Activated T-cell treated with anti-CD3 and anti-CD28 coated beads for 1 hour (primary cell): ENCODE data around the gene NLRP11.

Experiments
- DNase-seq: peaks from one replicate; pipeline ENCODE4 v3.0.0-alpha.2; 2020; ENCODE audit warnings: low read depth

Gene NLRP11

GRCh38 chr19:55831846-55832245, at the start of gene NLRP11:
Gene NLRP11, minus strand, starts transcription at chr19:55831999. Its CDS starts 13,825 bp downstream, at chr19:55818174.
- no peak for DNase-seq

GRCh38 chr19:55877211-55877610, 45.4 kb upstream of the NLRP11 start:
- no peak for DNase-seq

GRCh38 chr19:55870736-55871135, 38.9 kb upstream of the NLRP11 start:
- no peak for DNase-seq

DNA sequence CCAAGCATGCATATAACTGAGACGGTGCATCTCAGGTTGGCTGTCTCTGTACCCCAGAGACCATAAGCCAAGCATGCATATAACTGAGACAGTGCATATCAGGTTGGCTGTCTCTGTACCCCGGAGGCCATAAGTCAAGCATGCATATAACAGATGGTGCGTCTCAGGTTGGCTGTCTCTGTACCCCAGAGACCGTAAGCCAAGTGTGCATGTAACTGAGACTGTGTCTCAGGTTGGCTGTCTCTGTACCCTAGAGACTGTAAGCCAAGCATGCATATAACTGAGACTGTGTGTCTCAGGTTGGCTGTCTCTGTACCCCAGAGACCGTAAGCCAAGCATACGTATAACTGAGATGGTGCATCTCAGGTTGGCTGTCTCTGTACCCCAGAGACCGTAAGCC, 35.3 kb upstream of the NLRP11 start:
- DNase-seq, result no peak

DNA sequence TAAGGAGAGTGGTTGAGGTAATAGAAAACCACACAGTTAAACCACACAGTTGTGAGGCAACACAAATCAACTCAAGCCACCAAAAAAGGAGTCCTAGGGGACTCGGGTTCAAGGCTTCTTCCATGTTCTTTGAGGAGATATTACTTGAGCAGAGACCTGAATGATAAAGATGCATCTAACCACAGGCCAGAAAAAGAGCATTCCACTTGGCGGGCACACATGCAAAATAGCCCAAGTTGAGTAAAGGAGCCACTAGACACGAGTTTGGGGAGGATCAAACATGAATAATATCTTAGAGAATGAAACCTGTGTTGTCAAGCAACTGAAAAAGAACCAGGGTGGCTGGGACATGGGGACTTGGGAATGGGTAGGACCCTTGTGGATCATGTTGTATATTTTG, 34.7 kb upstream of the NLRP11 start:
- DNase-seq, result no peak

DNA sequence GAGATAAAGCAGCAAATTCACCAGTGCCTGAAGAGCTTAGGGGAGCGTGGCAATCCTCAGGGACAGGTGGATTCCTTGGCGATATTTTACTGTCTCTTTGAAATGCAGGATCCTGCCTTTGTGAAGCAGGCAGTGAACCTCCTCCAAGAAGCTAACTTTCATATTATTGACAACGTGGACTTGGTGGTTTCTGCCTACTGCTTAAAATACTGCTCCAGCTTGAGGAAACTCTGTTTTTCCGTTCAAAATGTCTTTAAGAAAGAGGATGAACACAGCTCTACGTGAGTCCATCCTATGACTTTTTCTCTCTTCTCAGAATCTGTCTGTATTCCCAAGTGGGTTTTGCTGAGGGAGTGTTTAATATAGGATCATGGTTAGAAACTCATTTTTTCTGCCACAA, 27.2 kb upstream of the NLRP11 start:
- DNase-seq, result no peak

- DNase-seq, result no peak
Measured at GRCh38 chr19:55858401-55858800, 26.6 kb upstream of the NLRP11 start.

GRCh38 chr19:55857974-55858373, 26.2 kb upstream of the NLRP11 start:
- no peak for DNase-seq

DNA sequence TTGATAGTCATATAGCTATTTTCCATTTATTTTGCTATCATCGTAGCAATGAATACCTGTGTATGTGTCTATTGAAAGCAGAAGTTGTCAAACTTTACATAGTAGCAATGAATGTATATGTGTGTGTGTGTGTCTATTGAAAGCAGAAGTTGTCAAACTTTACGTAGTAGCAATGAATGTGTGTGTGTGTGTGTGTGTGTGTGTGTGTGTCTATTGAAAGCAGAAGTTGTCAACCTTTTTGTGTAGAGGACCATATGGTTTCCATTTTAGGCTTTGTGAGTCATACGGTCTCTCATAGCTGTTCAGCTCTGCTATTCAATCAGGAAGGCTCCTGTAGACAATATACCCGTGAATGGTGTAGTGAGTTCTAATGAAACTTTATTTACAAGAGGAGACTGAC, 25.4 kb upstream of the NLRP11 start:
- DNase-seq, result no peak

GRCh38 chr19:55855160-55855559, 23.4 kb upstream of the NLRP11 start:
- DNase-seq, result no peak

DNA sequence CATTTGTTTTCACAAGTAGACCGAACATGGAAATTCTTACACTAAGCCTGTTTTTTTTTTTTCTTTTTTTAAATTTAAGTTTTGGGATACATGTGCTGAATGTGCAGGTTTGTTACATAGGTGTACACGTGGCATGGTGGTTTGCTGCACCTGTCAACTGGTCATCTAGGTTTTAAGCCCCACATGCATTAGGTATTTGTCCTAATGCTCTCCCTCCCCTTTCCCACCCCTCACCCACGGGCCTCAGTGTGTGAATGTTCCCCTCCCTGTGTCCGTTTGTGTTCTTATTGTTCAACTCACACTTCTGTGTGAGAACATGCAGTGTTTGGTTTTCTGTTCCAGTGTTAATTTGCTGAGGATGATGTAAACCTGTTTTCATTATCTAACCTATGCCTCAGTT, 7.1 kb upstream of the NLRP11 start:
- no peak for DNase-seq

- DNase-seq, result no peak
Measured at GRCh38 chr19:55838251-55838650, 6.5 kb upstream of the NLRP11 start.

- DNase-seq, result no peak
Measured at GRCh38 chr19:55836340-55836739, 4.5 kb upstream of the NLRP11 start, which contains the start of gene NLRP4. Gene NLRP4, plus strand, starts transcription at chr19:55836540. Its CDS starts 15,541 bp downstream, at chr19:55852081.

DNA sequence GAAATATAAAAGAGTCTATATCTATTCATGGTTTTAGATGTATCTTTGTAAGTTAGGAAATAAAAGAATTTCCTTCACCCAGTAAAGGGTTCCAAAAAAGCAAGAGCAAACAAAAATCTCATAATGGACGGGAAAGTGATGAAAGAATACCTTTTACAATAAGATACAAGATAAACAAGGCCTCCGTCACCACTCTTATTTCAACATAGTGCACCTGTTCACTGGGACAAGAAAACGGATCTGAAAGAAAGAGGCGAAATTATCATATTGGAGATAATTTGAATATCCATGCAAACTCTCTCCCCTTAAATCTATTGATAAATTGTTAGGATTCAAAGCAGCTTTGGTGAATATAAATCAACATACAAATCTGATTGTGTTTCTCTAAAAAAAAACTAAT, 877 bp upstream of the NLRP11 start:
- DNase-seq, result no peak

DNA sequence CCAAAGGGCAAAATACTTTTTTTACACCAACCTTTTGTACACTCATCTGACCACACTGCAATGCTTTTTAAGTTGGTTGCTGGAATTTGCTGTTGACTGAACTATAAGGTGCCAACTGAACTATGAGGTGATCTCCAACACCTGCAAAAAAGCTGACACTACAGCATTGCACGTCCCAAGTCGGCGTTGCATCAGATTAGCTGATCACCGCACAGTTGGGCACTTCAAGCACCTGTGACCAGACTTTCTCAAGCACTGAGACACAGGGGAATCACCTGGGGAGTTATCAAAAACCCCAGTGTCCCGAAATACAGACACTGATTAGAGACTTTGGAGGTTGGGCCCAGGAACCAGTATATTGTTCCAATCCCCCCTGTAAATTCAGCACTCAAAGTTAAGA, 1.1 kb downstream of the NLRP11 start:
- no peak for DNase-seq

DNA sequence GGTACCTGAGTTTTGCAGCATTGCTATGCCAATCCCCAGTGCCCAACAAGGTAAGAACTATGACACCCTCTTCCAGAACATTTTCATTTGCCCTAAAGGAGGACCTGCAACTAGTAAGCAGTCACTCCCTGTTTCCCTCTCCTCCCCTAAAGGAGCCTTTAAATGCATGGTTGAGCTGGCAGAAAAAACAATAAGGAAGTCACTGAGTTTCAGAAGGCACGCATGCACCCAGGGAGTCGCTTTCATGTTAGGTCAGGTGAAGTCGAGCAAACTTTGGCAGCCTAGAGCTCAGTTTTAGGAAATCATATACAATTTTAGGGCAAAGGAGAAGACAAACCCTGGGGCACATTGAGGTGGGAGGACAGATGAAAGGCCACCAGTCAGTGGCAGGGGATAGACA, 11.8 kb downstream of the NLRP11 start:
- DNase-seq, result no peak

GRCh38 chr19:55813906-55814305, 17.9 kb downstream of the NLRP11 start:
- no peak for DNase-seq

GRCh38 chr19:55812449-55812848, 19.4 kb downstream of the NLRP11 start:
- DNase-seq, result no peak

DNA sequence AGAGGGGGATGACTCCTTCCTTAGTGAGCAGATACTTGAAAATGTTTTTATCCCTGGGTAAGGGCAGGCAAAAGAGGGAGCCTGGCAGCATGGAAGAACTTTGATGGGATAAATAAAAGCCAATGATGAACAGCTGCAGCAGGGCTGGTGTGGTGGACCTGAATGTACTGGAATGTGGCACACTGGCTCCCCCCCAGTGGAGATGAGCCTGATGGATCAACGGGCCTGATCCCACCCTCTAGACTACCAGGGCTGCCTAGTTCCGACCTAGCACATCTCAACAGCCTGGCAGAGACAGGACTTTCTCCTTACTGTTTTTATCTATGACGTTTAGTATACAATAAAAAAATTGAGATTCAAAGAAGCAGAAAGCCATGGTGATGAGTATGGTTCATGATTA, 20.5 kb downstream of the NLRP11 start:
- DNase-seq, result no peak

- DNase-seq, result no peak
Measured at GRCh38 chr19:55809381-55810058, 22.3 kb downstream of the NLRP11 start.

- DNase-seq, result no peak
Measured at GRCh38 chr19:55802281-55802680, 29.5 kb downstream of the NLRP11 start.

DNA sequence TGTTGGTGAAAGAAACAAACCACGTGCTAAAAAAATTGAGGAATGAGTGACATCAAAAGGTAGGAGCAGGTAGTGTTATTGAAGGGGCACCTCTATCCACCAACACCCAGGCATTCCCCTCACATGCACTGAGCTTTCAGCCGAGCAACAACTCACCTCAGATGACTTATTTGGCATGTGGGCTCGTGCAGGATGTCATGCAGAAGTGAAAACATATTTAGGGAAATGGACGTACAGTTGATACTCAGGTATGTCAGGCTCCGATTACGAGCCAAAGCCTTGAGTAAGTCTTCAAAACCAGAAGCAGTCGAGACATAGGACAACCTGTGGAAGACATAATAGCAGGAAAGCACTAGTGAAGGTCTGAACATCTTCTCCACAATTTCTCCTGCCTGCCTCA, 30.4 kb downstream of the NLRP11 start:
- DNase-seq, result no peak

DNA sequence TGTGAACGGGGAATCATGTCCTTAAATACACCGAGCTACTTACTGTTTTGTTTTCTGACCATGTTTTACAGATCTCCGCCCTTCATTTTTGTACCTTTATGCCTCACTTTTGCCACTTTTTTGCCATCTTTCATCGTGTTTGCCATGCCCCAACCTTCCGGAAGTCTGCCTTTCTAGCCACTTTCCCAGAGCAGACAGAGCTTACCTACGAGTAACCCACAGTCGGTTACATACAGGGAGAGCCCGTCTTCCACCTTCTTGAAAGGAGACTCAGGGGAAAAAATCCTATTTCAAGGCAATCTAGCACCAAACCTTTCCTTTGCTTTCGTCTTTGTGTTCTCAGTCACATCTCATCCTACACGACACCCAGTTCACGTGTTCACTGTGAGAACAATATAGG, 36.8 kb downstream of the NLRP11 start:
- DNase-seq, result no peak

DNA sequence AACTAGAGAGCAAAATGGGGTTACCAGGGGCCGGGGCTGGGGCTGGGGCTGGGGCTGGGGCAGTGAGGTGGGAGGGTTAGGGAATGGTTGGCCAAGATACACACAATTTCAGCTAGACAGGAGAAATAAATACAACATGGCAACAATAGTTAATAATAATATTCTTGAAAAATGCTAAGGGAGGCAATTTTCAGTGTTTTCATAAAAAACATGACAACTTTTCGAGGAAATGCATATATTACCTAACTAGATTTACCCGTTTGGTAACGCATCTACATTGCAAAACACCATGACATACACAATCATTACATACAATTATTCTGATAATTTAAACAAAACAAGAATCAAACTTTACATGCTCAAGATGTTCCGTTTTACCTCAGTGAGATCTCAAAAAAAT, 50.7 kb downstream of the NLRP11 start:
- DNase-seq, result no peak

- no peak for DNase-seq
Measured at GRCh38 chr19:55778331-55778730, 53.5 kb downstream of the NLRP11 start.
